Fibroblast of lung (primary cell): ENCODE results near the gene GRIA1. TPM values are rescaled to one million over a fixed set of nuclear protein-coding genes. Genes with fewer than 3 reads are reported as not detected.

ENCODE experiments used
- DNase-seq, 2 donors: peaks; one replicate each; pipeline versions ENCODE4 v3.0.0 to v3.0.0-alpha.2; 2010; ENCODE audit warnings: low read depth in 2 of 2
- H2AFZ ChIP-seq: 2 replicates; pipeline ENCODE4 v1.5.1; 2012; ENCODE audit warnings: low read length, control low read depth, inconsistent platforms
- H3K27ac ChIP-seq: 2 replicates; pipeline ENCODE4 v1.5.1; 2011; ENCODE audit warnings: low read length, control low read depth; ENCODE audit not compliant: insufficient read depth
- H3K27me3 ChIP-seq: 2 replicates; pipeline ENCODE4 v1.5.1; 2011; ENCODE audit warnings: mild to moderate bottlenecking, low read length; ENCODE audit not compliant: control insufficient read depth, insufficient read depth
- H3K36me3 ChIP-seq: 2 replicates; pipeline ENCODE4 v1.5.1; 2011; ENCODE audit warnings: low read length; ENCODE audit not compliant: control insufficient read depth, insufficient read depth
- H3K4me1 ChIP-seq: 2 replicates; pipeline ENCODE4 v1.5.1; 2011; ENCODE audit warnings: low read length; ENCODE audit not compliant: control insufficient read depth, insufficient read depth; ENCODE audit errors: extremely low read depth
- H3K4me2 ChIP-seq: 2 replicates; pipeline ENCODE4 v1.5.1; 2011; ENCODE audit warnings: low read length, control low read depth; ENCODE audit not compliant: insufficient read depth; ENCODE audit errors: extremely low read depth
- H3K4me3 ChIP-seq, 4 experiments: fragments of 200-600 bp in 1 of 4; sonication (generic) in 1 of 4; replicated peaks in 1 of 4; 2 replicates each; pipeline ENCODE4 v1.5.1; 2011 to 2016; ENCODE audit warnings: low read length in 4 of 4, low read depth in 3 of 4, mild to moderate bottlenecking in 3 of 4, control low read depth in 2 of 4, inconsistent platforms in 1 of 4, mixed read lengths in 1 of 4; ENCODE audit not compliant: insufficient read depth in 1 of 4; ENCODE audit errors: control extremely low read depth in 1 of 4
- H3K79me2 ChIP-seq: 2 replicates; pipeline ENCODE4 v1.5.1; 2012; ENCODE audit warnings: mild to moderate bottlenecking, low read length, inconsistent platforms; ENCODE audit not compliant: control insufficient read depth, insufficient read depth
- H3K9ac ChIP-seq: 2 replicates; pipeline ENCODE4 v1.5.1; 2011; ENCODE audit warnings: mild to moderate bottlenecking, low read length, control low read depth; ENCODE audit not compliant: insufficient read depth
- H3K9me3 ChIP-seq: 2 replicates; pipeline ENCODE4 v1.5.1; 2012; ENCODE audit warnings: low read depth, low read length; ENCODE audit not compliant: control insufficient read depth, insufficient read depth
- H4K20me1 ChIP-seq: 2 replicates; pipeline ENCODE4 v1.5.1; 2011; ENCODE audit warnings: low read length; ENCODE audit not compliant: control insufficient read depth, insufficient read depth; ENCODE audit errors: extremely low read depth
- EZH2 ChIP-seq: IDR thresholded peaks from 2 replicates; pipeline ENCODE4 v1.5.1; 2012; ENCODE audit warnings: low read length, control low read depth, mild to moderate bottlenecking; ENCODE audit errors: missing control alignments
- polyA plus RNA-seq, 2 donors: library from polyadenylated mRNA; depleted of rRNA in 1 of 2; stranded (reverse) in 1 of 2; unstranded in 1 of 2; fragments of >200 nt; gene quantifications; 2 replicates each; pipeline ENCODE4 v1.2.1, GENCODE V29; 2011 to 2012; ENCODE audit warnings: missing spikeins in 1 of 2
- total RNA-seq: library from RNA; depleted of rRNA; stranded (reverse); fragments of >200 nt; gene quantifications from 2 replicates; pipeline ENCODE4 v1.2.1, GENCODE V29; 2014
- TF ChIP-seq, protein P1 (sequence below), 2 donors: IDR thresholded peaks in 1 of 2; conservative IDR thresholded peaks in 1 of 2; 1 replicate in 1 of 2; 2 replicates in 1 of 2; pipeline ENCODE4 v1.5.1; 2011 to 2012; ENCODE audit warnings: low read length in 2 of 2, control low read depth in 1 of 2, inconsistent platforms in 1 of 2, low read depth in 1 of 2, mild to moderate bottlenecking in 1 of 2

Gene GRIA1
- total and polyA plus RNA-seq, 2 donors (not counting 1 experiment from before 2014, with no cell fraction given) = 2.0 to 4.5 TPM

DNA sequence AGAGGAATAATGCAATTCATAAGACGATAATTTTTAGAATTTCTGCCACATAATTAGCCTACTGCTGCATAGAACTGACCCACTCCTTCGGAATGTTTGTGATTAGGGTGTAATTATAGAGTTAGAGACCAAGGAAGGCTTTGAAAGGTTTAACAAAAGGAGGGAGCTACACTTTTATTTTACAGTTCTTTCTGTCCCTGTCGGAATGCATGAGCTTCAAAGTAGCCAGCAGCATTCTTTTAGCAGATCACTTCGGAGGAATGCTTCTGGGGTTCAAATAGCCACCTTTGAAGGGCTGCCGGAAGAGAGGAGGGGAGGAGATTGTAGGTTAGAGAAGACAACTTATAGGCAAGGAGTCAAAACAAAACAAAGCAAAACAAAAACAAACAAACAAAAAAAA lies 168.1 kb downstream of the GRIA1 start:
- Histone ChIP-seq H4K20me1 (no peaks in the 10 kb centered on the region), H3K36me3 (no peaks in the 10 kb centered on the region), H3K9me3 (no peaks in the 10 kb centered on the region), H3K27me3 (no peaks in the 10 kb centered on the region), H3K4me3 (no peak overlapping the region), H3K79me2 (no peaks in the 10 kb centered on the region), H3K9ac (no peak overlapping the region), H3K4me2 (no peak overlapping the region), H3K4me1 (no peaks in the 10 kb centered on the region), H3K27ac (no peak overlapping the region), H2AFZ (no peak overlapping the region)
- peak in 1 of 2 donors; percentile 55 for DNase-seq
- TF ChIP-seq EZH2 = no peak
- TF ChIP-seq, protein P1, sequence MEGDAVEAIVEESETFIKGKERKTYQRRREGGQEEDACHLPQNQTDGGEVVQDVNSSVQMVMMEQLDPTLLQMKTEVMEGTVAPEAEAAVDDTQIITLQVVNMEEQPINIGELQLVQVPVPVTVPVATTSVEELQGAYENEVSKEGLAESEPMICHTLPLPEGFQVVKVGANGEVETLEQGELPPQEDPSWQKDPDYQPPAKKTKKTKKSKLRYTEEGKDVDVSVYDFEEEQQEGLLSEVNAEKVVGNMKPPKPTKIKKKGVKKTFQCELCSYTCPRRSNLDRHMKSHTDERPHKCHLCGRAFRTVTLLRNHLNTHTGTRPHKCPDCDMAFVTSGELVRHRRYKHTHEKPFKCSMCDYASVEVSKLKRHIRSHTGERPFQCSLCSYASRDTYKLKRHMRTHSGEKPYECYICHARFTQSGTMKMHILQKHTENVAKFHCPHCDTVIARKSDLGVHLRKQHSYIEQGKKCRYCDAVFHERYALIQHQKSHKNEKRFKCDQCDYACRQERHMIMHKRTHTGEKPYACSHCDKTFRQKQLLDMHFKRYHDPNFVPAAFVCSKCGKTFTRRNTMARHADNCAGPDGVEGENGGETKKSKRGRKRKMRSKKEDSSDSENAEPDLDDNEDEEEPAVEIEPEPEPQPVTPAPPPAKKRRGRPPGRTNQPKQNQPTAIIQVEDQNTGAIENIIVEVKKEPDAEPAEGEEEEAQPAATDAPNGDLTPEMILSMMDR (conservative IDR thresholded peaks at IDR 0.05 in 1 of 2, IDR thresholded peaks at IDR 0.05 in 1 of 2; ENCODE audit: low read depth in 1 of 2, low read length in 2 of 2) = no peak

DNA sequence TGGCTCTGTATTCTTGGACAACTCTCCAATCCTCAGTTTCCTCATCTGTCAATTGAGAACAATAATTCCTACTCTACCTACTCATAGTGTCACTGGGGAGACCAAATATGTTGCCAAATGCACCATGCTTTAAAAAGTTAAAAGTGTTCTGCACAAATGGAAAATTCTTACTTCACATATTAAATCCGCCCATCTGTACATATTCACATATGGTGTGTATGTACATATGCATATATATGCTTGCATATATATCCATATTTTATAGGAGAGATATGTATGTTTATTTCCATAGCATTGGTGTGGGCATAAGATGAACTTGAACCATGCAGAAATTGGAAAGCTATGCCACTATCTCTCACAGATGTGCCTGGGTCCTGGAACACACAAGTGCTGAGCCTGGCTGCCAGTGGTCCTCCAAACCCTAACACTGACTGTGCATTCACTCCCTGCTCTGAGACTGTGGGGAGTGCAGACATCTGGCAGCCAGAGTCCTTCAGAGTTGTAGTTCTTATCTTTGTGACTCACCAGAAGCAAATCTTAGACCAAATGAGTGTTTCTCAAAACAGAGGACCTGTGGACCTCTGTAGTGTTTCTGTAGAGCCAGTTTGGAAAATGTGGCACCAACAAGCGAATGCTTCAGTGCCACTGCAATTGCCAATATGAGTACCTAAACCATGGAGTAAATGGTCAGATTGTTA lies 168.7 kb downstream of the GRIA1 start:
- Histone ChIP-seq H3K79me2 (no peaks in the 10 kb centered on the region), H3K27me3 (no peaks in the 10 kb centered on the region), H4K20me1 (no peaks in the 10 kb centered on the region), H3K36me3 (no peaks in the 10 kb centered on the region), H3K4me2 (no peak overlapping the region), H3K4me1 (no peaks in the 10 kb centered on the region), H3K4me3 (no peak overlapping the region), H2AFZ (no peak overlapping the region), H3K9me3 (no peaks in the 10 kb centered on the region), H3K9ac (no peak overlapping the region), H3K27ac (no peak overlapping the region)
- TF ChIP-seq EZH2 = no peak
- TF ChIP-seq, protein P1 (conservative IDR thresholded peaks at IDR 0.05 in 1 of 2, IDR thresholded peaks at IDR 0.05 in 1 of 2; ENCODE audit: low read depth in 1 of 2, low read length in 2 of 2) = no peak
- peak; percentile 77 to 93 for DNase-seq

DNA sequence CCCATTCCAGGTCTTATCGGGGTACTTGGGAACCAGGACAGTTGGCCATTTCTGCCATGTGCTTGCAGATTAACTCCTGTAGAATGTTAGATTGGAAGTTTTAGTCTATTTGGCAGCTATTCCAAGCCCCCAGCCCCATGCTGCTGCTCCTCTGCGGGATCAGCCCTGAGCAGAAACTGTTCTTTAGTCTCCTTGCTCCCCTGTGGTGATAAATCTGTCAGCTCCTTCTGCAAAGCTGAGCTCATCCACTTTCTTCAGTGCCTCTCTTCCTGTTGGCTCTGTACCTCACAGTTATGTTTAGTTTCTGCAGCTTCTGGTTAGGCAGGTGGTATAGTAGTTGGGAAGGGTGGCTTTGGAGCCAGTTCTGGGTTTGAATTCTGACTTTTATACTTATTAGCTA lies 170.4 kb downstream of the GRIA1 start:
- no peak for DNase-seq
- Histone ChIP-seq H4K20me1 (no peaks in the 10 kb centered on the region), H3K36me3 (no peaks in the 10 kb centered on the region), H3K4me2 (no peak overlapping the region), H3K27ac (no peak overlapping the region), H3K4me1 (no peaks in the 10 kb centered on the region), H3K79me2 (no peaks in the 10 kb centered on the region), H3K27me3 (no peaks in the 10 kb centered on the region), H3K9ac (no peak overlapping the region), H3K9me3 (no peaks in the 10 kb centered on the region), H3K4me3 (no peak overlapping the region), H2AFZ (no peak overlapping the region)
- TF ChIP-seq EZH2 = no peak
- TF ChIP-seq, protein P1 (conservative IDR thresholded peaks at IDR 0.05 in 1 of 2, IDR thresholded peaks at IDR 0.05 in 1 of 2; ENCODE audit: low read depth in 1 of 2, low read length in 2 of 2) = no peak
